HepG2 (cell line): ENCODE results near the gene BABAM2. TPM values are rescaled to one million over a fixed set of nuclear protein-coding genes. Genes with fewer than 3 reads are reported as not detected.

Source experiments
- KDM5B ChIP-seq: sonication (generic); formaldehyde crosslinking; IDR thresholded peaks from 2 replicates; pipeline ENCODE4 v1.4.0; 2020; ENCODE audit warnings: missing genetic modification reagents, mild to moderate bottlenecking, borderline replicate concordance
- KLF9 ChIP-seq: IDR thresholded peaks from 2 replicates; pipeline ENCODE4 v1.6.1; 2016; ENCODE audit warnings: low read depth
- MAZ ChIP-seq, 2 experiments: sonication (generic) in 1 of 2; formaldehyde crosslinking in 1 of 2; IDR thresholded peaks; 2 replicates each; pipeline versions ENCODE4 v1.5.0 to v1.6.1; 2012 to 2020; ENCODE audit warnings: low read depth in 2 of 2, mild to moderate bottlenecking in 2 of 2, borderline replicate concordance in 1 of 2, improper control_type of control experiment in 1 of 2, low read length in 1 of 2, missing genetic modification reagents in 1 of 2, moderate library complexity in 1 of 2
- NR2F6 ChIP-seq, 2 experiments: IDR thresholded peaks; 2 replicates each; pipeline ENCODE4 v1.6.1; 2016; ENCODE audit warnings: antibody characterized with exemption in 1 of 2, mild to moderate bottlenecking in 1 of 2
- ZBTB38 ChIP-seq: sonication (generic); formaldehyde crosslinking; IDR thresholded peaks from 2 replicates; pipeline ENCODE4 v1.5.1; 2020; ENCODE audit warnings: mild to moderate bottlenecking, missing genetic modification reagents
- ZBTB42 ChIP-seq: sonication (generic); formaldehyde crosslinking; IDR thresholded peaks from 2 replicates; pipeline ENCODE4 v1.5.0; 2020; ENCODE audit warnings: mild to moderate bottlenecking, missing genetic modification reagents
- ZNF317 ChIP-seq: sonication (generic); formaldehyde crosslinking; IDR thresholded peaks from 2 replicates; pipeline ENCODE4 v1.5.0; 2020; ENCODE audit warnings: mild to moderate bottlenecking, missing genetic modification reagents
- polyA plus RNA-seq, 8 experiments: library from polyadenylated mRNA; depleted of rRNA in 3 of 8; stranded (reverse) in 7 of 8; unstranded in 1 of 8; fragments of >200 nt; fragmentation: Illumina TruSeq in 4 of 8; extraction: Trizol in 4 of 8; gene quantifications; 2 replicates each; pipeline versions ENCODE4 v1.2.1 to v1.2.3, GENCODE V29; 2011 to 2016; ENCODE audit warnings: low read depth in 4 of 8, missing spikeins in 1 of 8, mixed read lengths in 1 of 8; ENCODE audit not compliant: insufficient read depth in 1 of 8
- total RNA-seq, 5 experiments: library from RNA; depleted of rRNA; stranded (reverse); fragments of >200 nt; fragmentation: Illumina TruSeq; extraction: Trizol; gene quantifications; 2 replicates each; pipeline ENCODE4 v1.2.3, GENCODE V29; 2016; ENCODE audit warnings: low read depth in 1 of 5
- TF ChIP-seq, protein P1 (sequence below): sonication (generic); formaldehyde crosslinking; IDR thresholded peaks from 2 replicates; pipeline ENCODE4 v1.5.0; 2020; ENCODE audit warnings: missing genetic modification reagents
- TF ChIP-seq, protein P2 (sequence below): sonication (generic); formaldehyde crosslinking; IDR thresholded peaks from 2 replicates; pipeline ENCODE4 v1.4.0; 2020; ENCODE audit warnings: mild to moderate bottlenecking, low read depth, missing genetic modification reagents
- TF ChIP-seq, protein P3 (sequence below): IDR thresholded peaks from 2 replicates; pipeline ENCODE4 v1.6.1; 2012; ENCODE audit warnings: low read length, improper control_type of control experiment
- TF ChIP-seq, protein P4 (sequence below): sonication (generic); formaldehyde crosslinking; IDR thresholded peaks from 2 replicates; pipeline ENCODE4 v1.4.0; 2020; ENCODE audit warnings: mild to moderate bottlenecking, missing genetic modification reagents
- TF ChIP-seq, protein P5 (sequence below), 2 experiments: fragments of 450-650 bp in 1 of 2; sonication (generic) in 1 of 2; formaldehyde crosslinking; IDR thresholded peaks; 2 replicates each; pipeline versions ENCODE4 v1.5.0 to v1.8.0; 2020 to 2022; ENCODE audit warnings: mild to moderate bottlenecking in 1 of 2, missing genetic modification reagents in 1 of 2
- TF ChIP-seq, protein P6 (sequence below): IDR thresholded peaks from 2 replicates; pipeline ENCODE4 v1.6.1; 2016; ENCODE audit warnings: missing genetic modification reagents, missing compliant biosample characterization
- TF ChIP-seq, protein P7 (sequence below): sonication (generic); formaldehyde crosslinking; IDR thresholded peaks from 2 replicates; pipeline ENCODE4 v1.4.0; 2020; ENCODE audit warnings: mild to moderate bottlenecking, missing genetic modification reagents

The BABAM2 gene
- total and polyA plus RNA-seq, 2 of the 13 experiments (the other 11 are each of a cell fraction or from before 2014, with no cell fraction given), result 24.9 to 28.0 TPM

DNA sequence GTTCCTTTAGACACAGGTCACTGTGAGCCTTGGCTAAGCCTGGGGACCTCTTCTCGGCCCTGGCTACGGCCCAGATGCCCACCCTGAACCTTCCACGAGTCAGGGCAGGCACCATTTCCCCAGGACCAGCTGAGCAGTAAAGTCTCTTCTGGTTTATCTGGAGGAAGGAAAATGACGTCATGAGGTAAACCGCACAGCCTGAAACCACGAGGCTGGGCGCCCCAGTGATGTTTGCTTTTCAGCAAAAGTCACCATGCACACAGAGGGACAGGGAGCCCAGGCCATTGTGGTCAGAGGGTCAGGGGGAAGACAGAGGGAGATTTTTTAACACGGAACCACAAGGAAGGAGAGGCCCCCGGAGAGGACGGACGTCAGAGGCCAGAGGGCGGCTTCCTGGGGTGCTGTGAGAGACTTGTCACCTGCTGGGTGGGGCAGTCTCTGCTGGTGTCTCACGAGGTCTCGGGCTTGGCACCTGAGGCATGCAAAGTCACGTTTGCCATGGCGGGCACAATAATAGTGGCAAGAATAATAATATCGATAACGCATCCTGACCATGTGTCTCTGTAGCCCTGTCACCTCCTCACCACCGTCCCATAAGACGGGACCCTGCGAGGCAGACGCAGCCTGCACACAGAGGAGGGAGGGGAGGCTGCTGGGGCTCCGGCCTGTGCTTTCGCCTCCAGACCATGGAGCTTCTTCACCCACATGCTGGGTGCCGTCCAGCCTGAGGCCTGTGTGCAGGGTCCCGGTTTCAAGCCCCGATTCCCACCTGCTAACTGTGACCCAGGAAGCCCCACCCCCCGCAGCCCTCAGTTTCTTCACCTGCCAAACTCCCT, 468.9 kb downstream of the BABAM2 start (continued):
- TF ChIP-seq, protein P1, sequence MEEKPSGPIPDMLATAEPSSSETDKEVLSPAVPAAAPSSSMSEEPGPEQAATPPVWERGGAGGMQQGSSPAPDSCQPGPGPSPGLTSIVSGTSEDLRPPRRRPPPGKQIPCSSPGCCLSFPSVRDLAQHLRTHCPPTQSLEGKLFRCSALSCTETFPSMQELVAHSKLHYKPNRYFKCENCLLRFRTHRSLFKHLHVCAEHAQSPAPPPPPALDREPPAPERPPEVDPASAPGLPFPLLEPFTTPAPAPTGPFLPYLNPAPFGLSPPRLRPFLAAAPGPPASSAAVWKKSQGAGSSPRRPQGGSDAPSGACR (CRISPR knock-in tag), result peak; percentile 6; the same call in 1 of the 2 replicates
- TF ChIP-seq, protein P2, sequence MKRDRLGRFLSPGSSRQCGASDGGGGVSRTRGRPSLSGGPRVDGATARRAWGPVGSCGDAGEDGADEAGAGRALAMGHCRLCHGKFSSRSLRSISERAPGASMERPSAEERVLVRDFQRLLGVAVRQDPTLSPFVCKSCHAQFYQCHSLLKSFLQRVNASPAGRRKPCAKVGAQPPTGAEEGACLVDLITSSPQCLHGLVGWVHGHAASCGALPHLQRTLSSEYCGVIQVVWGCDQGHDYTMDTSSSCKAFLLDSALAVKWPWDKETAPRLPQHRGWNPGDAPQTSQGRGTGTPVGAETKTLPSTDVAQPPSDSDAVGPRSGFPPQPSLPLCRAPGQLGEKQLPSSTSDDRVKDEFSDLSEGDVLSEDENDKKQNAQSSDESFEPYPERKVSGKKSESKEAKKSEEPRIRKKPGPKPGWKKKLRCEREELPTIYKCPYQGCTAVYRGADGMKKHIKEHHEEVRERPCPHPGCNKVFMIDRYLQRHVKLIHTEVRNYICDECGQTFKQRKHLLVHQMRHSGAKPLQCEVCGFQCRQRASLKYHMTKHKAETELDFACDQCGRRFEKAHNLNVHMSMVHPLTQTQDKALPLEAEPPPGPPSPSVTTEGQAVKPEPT (CRISPR knock-in tag), result no peak
- TF ChIP-seq, protein P3, sequence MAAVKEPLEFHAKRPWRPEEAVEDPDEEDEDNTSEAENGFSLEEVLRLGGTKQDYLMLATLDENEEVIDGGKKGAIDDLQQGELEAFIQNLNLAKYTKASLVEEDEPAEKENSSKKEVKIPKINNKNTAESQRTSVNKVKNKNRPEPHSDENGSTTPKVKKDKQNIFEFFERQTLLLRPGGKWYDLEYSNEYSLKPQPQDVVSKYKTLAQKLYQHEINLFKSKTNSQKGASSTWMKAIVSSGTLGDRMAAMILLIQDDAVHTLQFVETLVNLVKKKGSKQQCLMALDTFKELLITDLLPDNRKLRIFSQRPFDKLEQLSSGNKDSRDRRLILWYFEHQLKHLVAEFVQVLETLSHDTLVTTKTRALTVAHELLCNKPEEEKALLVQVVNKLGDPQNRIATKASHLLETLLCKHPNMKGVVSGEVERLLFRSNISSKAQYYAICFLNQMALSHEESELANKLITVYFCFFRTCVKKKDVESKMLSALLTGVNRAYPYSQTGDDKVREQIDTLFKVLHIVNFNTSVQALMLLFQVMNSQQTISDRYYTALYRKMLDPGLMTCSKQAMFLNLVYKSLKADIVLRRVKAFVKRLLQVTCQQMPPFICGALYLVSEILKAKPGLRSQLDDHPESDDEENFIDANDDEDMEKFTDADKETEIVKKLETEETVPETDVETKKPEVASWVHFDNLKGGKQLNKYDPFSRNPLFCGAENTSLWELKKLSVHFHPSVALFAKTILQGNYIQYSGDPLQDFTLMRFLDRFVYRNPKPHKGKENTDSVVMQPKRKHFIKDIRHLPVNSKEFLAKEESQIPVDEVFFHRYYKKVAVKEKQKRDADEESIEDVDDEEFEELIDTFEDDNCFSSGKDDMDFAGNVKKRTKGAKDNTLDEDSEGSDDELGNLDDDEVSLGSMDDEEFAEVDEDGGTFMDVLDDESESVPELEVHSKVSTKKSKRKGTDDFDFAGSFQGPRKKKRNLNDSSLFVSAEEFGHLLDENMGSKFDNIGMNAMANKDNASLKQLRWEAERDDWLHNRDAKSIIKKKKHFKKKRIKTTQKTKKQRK, result no peak
- TF ChIP-seq, protein P4, sequence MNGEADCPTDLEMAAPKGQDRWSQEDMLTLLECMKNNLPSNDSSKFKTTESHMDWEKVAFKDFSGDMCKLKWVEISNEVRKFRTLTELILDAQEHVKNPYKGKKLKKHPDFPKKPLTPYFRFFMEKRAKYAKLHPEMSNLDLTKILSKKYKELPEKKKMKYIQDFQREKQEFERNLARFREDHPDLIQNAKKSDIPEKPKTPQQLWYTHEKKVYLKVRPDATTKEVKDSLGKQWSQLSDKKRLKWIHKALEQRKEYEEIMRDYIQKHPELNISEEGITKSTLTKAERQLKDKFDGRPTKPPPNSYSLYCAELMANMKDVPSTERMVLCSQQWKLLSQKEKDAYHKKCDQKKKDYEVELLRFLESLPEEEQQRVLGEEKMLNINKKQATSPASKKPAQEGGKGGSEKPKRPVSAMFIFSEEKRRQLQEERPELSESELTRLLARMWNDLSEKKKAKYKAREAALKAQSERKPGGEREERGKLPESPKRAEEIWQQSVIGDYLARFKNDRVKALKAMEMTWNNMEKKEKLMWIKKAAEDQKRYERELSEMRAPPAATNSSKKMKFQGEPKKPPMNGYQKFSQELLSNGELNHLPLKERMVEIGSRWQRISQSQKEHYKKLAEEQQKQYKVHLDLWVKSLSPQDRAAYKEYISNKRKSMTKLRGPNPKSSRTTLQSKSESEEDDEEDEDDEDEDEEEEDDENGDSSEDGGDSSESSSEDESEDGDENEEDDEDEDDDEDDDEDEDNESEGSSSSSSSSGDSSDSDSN (CRISPR knock-in tag), result no peak; the same call in 1 of the 2 replicates
- no peak; the same call in 1 of the 2 replicates for TF ChIP-seq KDM5B (CRISPR knock-in tag)
- TF ChIP-seq MAZ (IDR thresholded peaks at IDR 0.05; ENCODE audit: borderline replicate concordance, low read depth, low read length), result no peak
- peak; percentile 42; the same call in 1 of the 2 replicates for TF ChIP-seq MAZ (CRISPR knock-in tag; IDR thresholded peaks at IDR 0.05; ENCODE audit: low read depth)
- TF ChIP-seq ZBTB42 (CRISPR knock-in tag), result no peak
- no peak for TF ChIP-seq KLF9 (CRISPR knock-in tag)
- peak; percentile 35; the same call in 1 of the 2 replicates for TF ChIP-seq ZBTB38 (CRISPR knock-in tag)
- TF ChIP-seq, protein P5, sequence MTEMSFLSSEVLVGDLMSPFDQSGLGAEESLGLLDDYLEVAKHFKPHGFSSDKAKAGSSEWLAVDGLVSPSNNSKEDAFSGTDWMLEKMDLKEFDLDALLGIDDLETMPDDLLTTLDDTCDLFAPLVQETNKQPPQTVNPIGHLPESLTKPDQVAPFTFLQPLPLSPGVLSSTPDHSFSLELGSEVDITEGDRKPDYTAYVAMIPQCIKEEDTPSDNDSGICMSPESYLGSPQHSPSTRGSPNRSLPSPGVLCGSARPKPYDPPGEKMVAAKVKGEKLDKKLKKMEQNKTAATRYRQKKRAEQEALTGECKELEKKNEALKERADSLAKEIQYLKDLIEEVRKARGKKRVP (CRISPR knock-in tag; IDR thresholded peaks at IDR 0.05), result no peak; a peak in 1 of 4 replicates
- TF ChIP-seq, protein P6, sequence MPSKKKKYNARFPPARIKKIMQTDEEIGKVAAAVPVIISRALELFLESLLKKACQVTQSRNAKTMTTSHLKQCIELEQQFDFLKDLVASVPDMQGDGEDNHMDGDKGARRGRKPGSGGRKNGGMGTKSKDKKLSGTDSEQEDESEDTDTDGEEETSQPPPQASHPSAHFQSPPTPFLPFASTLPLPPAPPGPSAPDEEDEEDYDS (CRISPR knock-in tag), result 0 out of 2 replicates have a peak, but pooled peaks have one; percentile 31
- no peak for TF ChIP-seq NR2F6 (IDR thresholded peaks at IDR 0.05)
- TF ChIP-seq NR2F6 (CRISPR knock-in tag; IDR thresholded peaks at IDR 0.05), result peak; percentile 55; the same call in 1 of the 2 replicates
- TF ChIP-seq, protein P7, sequence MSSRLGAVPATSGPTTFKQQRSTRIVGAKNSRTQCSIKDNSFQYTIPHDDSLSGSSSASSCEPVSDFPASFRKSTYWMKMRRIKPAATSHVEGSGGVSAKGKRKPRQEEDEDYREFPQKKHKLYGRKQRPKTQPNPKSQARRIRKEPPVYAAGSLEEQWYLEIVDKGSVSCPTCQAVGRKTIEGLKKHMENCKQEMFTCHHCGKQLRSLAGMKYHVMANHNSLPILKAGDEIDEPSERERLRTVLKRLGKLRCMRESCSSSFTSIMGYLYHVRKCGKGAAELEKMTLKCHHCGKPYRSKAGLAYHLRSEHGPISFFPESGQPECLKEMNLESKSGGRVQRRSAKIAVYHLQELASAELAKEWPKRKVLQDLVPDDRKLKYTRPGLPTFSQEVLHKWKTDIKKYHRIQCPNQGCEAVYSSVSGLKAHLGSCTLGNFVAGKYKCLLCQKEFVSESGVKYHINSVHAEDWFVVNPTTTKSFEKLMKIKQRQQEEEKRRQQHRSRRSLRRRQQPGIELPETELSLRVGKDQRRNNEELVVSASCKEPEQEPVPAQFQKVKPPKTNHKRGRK, result no peak
- TF ChIP-seq ZNF317 (CRISPR knock-in tag), result no peak
